ENCODE data around the gene KIAA1217.

DNA sequence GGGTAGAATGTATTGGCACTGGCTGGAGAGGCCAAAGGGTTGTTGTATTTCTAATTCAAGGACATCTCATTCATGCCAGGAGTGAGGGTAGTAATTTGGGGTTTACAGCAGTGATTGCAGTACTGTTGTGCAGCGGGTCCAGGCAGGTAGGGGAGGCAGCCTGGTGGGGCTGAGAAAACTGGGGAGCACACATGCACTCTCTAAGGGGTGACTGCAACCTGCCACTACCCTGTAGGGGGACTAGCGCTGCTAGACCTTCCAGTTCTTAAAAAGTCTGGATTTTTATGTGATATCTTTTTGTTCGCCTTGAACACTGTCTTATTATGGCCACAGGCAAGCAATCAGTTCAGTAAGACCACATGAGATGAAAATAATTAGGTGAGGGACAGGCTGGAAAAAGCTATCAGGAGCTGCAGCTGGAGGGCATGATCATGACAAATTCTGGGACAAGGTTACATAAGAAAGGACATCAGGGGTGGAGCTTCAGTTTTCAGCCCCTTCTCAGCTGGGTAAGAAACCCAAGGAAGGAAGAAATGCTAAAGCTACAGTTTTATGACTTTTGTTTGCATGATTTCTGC is 365.7 kb downstream of the KIAA1217 start:
- TF ChIP-seq EZH2phosphoT487 (IDR thresholded peaks at IDR 0.05; ENCODE audit: borderline replicate concordance) = no peak
- no peak for TF ChIP-seq JUND (IDR thresholded peaks at IDR 0.05)
- no peak for TF ChIP-seq EZH2 (IDR thresholded peaks at IDR 0.05)
- no peak for TF ChIP-seq POLR2A (IDR thresholded peaks at IDR 0.05; ENCODE audit: borderline replicate concordance, extremely low read depth, insufficient read depth, insufficient read length)
